GM12873 (cell line): ENCODE data around the gene HSF5.

Experiments used
- TF ChIP-seq, protein P1 (sequence below): IDR thresholded peaks from 2 replicates; pipeline ENCODE4 v1.5.1; 2012; ENCODE audit warnings: low read depth, mild to moderate bottlenecking, moderate library complexity, low read length, control low read depth; ENCODE audit not compliant: insufficient read depth; ENCODE audit errors: missing control alignments

HSF5 gene

DNA sequence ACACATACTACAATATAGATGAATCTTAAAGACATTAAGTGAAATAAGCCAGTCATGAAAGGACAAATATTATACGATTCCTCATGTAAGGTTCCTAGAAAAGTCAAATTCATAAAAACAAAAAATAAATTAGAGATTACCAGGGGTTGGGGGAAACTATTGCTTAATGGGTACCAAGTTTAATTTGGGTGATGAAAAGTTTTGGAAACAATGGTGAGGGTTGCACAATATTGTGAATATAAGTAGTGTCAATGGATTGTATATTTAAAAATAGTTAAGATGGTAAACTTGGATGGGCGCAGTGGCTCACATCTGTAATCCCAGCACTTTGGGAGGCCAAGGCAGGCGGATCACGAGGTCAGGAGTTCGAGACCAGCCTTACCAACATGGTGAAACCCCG is 17.9 kb downstream of the HSF5 start:
- TF ChIP-seq, protein P1, sequence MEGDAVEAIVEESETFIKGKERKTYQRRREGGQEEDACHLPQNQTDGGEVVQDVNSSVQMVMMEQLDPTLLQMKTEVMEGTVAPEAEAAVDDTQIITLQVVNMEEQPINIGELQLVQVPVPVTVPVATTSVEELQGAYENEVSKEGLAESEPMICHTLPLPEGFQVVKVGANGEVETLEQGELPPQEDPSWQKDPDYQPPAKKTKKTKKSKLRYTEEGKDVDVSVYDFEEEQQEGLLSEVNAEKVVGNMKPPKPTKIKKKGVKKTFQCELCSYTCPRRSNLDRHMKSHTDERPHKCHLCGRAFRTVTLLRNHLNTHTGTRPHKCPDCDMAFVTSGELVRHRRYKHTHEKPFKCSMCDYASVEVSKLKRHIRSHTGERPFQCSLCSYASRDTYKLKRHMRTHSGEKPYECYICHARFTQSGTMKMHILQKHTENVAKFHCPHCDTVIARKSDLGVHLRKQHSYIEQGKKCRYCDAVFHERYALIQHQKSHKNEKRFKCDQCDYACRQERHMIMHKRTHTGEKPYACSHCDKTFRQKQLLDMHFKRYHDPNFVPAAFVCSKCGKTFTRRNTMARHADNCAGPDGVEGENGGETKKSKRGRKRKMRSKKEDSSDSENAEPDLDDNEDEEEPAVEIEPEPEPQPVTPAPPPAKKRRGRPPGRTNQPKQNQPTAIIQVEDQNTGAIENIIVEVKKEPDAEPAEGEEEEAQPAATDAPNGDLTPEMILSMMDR: no peak

DNA sequence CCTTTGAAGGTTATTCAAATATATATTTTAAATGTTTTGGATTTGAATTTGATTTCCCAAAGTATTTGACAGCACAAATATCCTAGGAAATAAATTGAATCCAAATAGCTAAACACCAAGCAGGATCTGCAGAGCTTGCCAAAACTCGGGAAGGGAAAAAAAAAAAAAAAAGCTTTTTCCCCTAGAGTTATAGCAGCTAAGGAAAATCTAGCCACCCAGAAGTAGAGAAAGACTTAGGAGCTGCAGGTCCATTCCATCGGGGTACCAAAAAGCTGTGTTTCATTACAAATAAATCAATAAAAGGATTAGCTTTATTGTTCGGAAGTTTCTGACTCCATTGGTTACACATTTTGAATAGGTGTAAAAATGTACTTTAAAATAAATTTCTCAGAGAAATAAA is 19.3 kb downstream of the HSF5 start:
- TF ChIP-seq, protein P1: no peak

DNA sequence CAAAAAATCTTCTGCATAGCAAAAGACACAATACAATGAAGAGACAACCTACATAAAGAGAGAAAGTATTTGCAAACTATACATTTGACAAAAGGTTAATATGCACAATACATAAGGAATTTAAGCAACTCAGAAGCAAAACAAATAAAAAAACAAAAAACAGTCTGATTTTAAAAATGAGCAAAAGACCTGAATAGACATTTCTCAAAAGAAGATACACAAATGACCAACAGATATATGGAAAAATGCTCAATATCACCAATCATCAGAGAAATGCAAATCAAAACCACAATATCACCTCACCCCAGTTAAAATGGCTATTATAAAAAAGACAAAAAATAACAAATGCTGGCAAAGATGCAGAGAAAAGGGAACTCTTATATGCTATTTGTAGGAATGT is 32.7 kb downstream of the HSF5 start:
- TF ChIP-seq, protein P1: no peak

DNA sequence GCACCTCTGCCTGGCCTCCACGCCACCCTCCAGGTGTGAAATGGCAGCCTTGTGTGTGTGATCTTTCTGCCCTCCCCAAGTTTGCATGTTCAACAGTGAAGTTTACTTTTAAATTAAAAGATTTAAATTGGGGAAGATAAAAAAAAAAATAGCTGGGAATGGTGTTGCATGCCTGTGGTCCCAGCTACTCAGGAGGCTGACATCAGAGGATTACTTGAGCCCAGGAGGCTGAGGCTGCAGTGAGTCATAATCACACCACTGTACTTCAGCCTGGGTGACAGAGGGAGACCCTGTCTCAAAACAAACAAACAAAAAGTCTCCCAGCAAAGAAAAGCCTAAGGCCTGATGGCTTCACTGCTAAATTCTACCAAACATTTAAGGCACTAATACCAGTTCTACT is 35.5 kb downstream of the HSF5 start:
- TF ChIP-seq, protein P1: no peak

DNA sequence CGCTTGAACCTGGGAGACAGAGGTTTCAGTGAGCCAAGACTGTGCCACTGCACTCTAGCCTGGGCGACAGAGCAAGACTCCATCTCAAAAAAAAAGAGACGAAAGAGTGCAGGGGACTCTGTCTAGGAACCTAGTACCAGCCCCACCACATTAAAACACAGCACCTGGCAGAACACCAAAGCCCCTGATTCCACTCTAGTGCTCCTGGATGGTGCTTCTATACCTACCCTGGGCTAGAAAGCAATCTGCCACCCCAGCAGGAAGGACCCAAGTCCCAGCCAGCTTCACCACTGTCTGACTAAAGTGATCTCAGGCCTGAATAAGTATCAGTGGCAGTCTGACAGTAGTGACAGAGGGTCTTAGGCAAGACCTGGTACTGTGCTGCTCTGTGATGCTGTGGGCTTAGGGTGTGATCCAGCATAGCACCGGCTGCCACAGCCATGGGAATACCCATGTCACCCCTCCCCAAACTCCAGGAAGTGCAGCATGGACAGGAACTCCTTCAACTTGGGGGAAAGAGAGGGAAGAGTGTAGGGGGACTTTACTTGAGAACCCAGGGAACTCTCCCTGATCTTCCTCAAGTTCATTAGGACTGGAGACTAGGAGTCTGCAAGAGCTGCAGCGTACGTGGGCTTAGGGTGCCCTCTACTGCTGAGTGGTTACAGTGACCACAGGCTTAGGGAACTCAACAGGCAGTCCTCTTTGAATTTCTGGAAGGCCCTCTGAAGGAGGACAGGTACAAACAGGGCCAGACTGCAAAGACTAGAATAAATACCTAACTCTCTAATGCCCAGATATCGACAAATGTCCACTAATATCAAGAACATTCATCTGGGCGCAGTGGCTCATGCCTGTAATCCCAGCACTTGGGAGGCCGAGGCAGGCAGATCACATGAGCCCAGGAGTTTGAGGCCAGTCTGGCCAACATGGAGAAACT is 40.9 kb downstream of the HSF5 start:
- TF ChIP-seq, protein P1: peak; percentile 93

DNA sequence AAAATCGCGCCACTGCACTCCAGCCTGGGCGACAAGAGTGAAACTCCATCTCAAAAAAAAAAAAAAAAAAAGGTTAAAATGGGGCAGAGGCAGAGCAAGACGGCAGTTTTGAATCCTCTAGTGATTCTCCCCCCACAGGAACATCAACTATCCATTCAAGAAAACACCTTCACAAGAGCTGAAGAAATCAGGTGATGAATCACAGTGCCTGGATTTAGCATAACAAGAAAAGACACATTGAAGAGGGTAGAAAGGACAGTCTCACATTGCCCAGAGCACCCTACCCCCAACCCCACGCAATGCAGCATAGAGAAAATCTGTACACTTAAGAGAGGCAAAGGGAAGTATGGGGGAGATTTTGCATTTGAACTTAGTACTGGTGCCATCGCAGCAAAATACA is 42.1 kb downstream of the HSF5 start:
- TF ChIP-seq, protein P1: no peak

DNA sequence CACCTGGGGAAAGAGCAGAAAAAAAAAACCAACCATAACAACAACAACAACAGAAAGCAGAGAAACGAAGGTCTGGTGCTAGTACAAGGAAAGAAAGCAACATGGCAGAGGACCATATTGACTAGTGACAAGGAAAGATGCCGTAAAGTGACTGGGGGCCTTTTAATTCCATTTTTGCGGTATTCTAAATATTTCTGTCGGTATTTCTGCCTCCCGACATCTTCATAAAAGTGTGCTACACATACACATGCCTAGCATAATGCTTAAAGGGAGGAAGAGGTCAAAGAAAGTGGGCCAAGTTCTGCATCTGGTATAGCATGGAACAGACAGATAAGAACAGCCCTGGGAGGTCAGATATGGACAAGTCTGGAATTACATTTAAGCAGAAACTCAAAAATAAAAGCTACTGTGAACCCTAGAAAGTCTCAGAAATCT is 51.4 kb downstream of the HSF5 start:
- TF ChIP-seq, protein P1: no peak
